HepG2 (cell line): ENCODE measurements around the gene CENPL. TPM values are rescaled to one million over a fixed set of nuclear protein-coding genes. Genes with fewer than 3 reads are reported as not detected.

Experiments used
- AHDC1 ChIP-seq: sonication (generic); formaldehyde crosslinking; IDR thresholded peaks from 2 replicates; pipeline ENCODE4 v1.5.1; 2020; ENCODE audit warnings: mild to moderate bottlenecking, missing genetic modification reagents, borderline replicate concordance
- BCLAF1 ChIP-seq: fragments of 450-650 bp; IDR thresholded peaks from 2 replicates; pipeline ENCODE4 v1.6.1; 2017; ENCODE audit warnings: mild to moderate bottlenecking
- ESRRA ChIP-seq: sonication (generic); formaldehyde crosslinking; IDR thresholded peaks from 2 replicates; pipeline ENCODE4 v1.5.1; 2020; ENCODE audit warnings: mild to moderate bottlenecking, low read depth, missing genetic modification reagents
- FOXP1 ChIP-seq, 2 experiments: fragments of 450-650 bp in 1 of 2; IDR thresholded peaks; 2 replicates each; pipeline ENCODE4 v1.6.1; 2017 to 2018; ENCODE audit warnings: antibody characterized with exemption in 1 of 2
- HNRNPH1 ChIP-seq: fragments of 200-400 bp; formaldehyde crosslinking; optimal IDR thresholded peaks from 2 replicates; pipeline ENCODE3; 2017; ENCODE audit warnings: mild to moderate bottlenecking, low read depth, low read length
- IKZF5 ChIP-seq: IDR thresholded peaks from 2 replicates; pipeline ENCODE4 v1.6.1; 2018; ENCODE audit warnings: missing genetic modification reagents, mild to moderate bottlenecking, missing compliant biosample characterization
- MIER2 ChIP-seq: IDR thresholded peaks from 2 replicates; pipeline ENCODE4 v1.6.1; 2016; ENCODE audit warnings: missing biosample characterization, missing genetic modification reagents
- POLR2AphosphoS2 ChIP-seq: IDR thresholded peaks from 2 replicates; pipeline ENCODE4 v1.6.1; 2011; ENCODE audit warnings: low read depth, low read length, improper control_type of control experiment
- SMAD1 ChIP-seq: sonication (generic); formaldehyde crosslinking; IDR thresholded peaks from 2 replicates; pipeline ENCODE4 v1.4.0; 2020; ENCODE audit warnings: missing genetic modification reagents, low read depth, mild to moderate bottlenecking, borderline replicate concordance
- TEAD2 ChIP-seq: sonication (generic); formaldehyde crosslinking; IDR thresholded peaks from 2 replicates; pipeline ENCODE4 v1.9.0; 2021; ENCODE audit warnings: missing genetic modification reagents
- TIGD3 ChIP-seq: sonication (generic); formaldehyde crosslinking; IDR thresholded peaks from 2 replicates; pipeline ENCODE4 v1.5.1; 2020; ENCODE audit warnings: mild to moderate bottlenecking, missing genetic modification reagents, borderline replicate concordance
- ZC3H13 ChIP-seq: sonication (generic); formaldehyde crosslinking; IDR thresholded peaks from 2 replicates; pipeline ENCODE4 v1.8.1; 2023; ENCODE audit warnings: mild to moderate bottlenecking, missing genetic modification reagents, moderate library complexity
- ZFP91 ChIP-seq: sonication (generic); formaldehyde crosslinking; IDR thresholded peaks from 2 replicates; pipeline ENCODE4 v1.9.0; 2022; ENCODE audit warnings: missing genetic modification reagents, mild to moderate bottlenecking, borderline replicate concordance
- ZNF24 ChIP-seq: fragments of 450-650 bp; IDR thresholded peaks from 2 replicates; pipeline ENCODE4 v1.6.1; 2017; ENCODE audit warnings: antibody characterized with exemption, mild to moderate bottlenecking
- ZNF460 ChIP-seq: sonication (generic); formaldehyde crosslinking; IDR thresholded peaks from 2 replicates; pipeline ENCODE4 v1.5.1; 2020; ENCODE audit warnings: missing genetic modification reagents, mild to moderate bottlenecking, borderline replicate concordance
- ZNF543 ChIP-seq: sonication (generic); formaldehyde crosslinking; IDR thresholded peaks from 2 replicates; pipeline ENCODE4 v1.4.0; 2020; ENCODE audit warnings: mild to moderate bottlenecking, missing genetic modification reagents
- polyA plus RNA-seq, 8 experiments: library from polyadenylated mRNA; depleted of rRNA in 3 of 8; stranded (reverse) in 7 of 8; unstranded in 1 of 8; fragments of >200 nt; fragmentation: Illumina TruSeq in 4 of 8; extraction: Trizol in 4 of 8; gene quantifications; 2 replicates each; pipeline versions ENCODE4 v1.2.1 to v1.2.3, GENCODE V29; 2011 to 2016; ENCODE audit warnings: low read depth in 4 of 8, missing spikeins in 1 of 8, mixed read lengths in 1 of 8; ENCODE audit not compliant: insufficient read depth in 1 of 8
- total RNA-seq, 5 experiments: library from RNA; depleted of rRNA; stranded (reverse); fragments of >200 nt; fragmentation: Illumina TruSeq; extraction: Trizol; gene quantifications; 2 replicates each; pipeline ENCODE4 v1.2.3, GENCODE V29; 2016; ENCODE audit warnings: low read depth in 1 of 5

CENPL gene
- total and polyA plus RNA-seq, 2 of the 13 experiments (the other 11 are each of a cell fraction or from before 2014, with no cell fraction given): 4.4 to 14.2 TPM

GRCh38 chr1:173867753-173868265 is 43.1 kb upstream of the CENPL start, which contains the start of gene GAS5 (continued):
- TF ChIP-seq ZC3H13 (CRISPR knock-in tag) (no peak), ZNF24 (0 out of 2 replicates have a peak, but pooled peaks have one; percentile 50), HNRNPH1 (no peak), ZNF460 (CRISPR knock-in tag) (no peak), ZFP91 (CRISPR knock-in tag) (no peak), FOXP1 (IDR thresholded peaks at IDR 0.05) (no peak), FOXP1 (CRISPR knock-in tag; IDR thresholded peaks at IDR 0.05) (peak; percentile 18; the same call in 1 of the 2 replicates), TEAD2 (CRISPR knock-in tag) (0 out of 2 replicates have a peak, but pooled peaks have one; percentile 47), BCLAF1 (no peak), MIER2 (CRISPR knock-in tag) (peak; percentile 39; the same call in 1 of the 2 replicates), AHDC1 (no peak), ZNF543 (CRISPR knock-in tag) (peak; percentile 77; the same call in 1 of the 2 replicates), SMAD1 (no peak; the same call in 1 of the 2 replicates), ESRRA (CRISPR knock-in tag) (0 out of 2 replicates have a peak, but pooled peaks have one; percentile 6), POLR2AphosphoS2 (peak; percentile 92), IKZF5 (CRISPR knock-in tag) (peak; percentile 45; the same call in 1 of the 2 replicates), TIGD3 (CRISPR knock-in tag) (0 out of 2 replicates have a peak, but pooled peaks have one; percentile 41)
